Fibroblast of villous mesenchyme (primary cell): ENCODE results near the gene ACAD8. TPM values are rescaled to one million over a fixed set of nuclear protein-coding genes. Genes with fewer than 3 reads are reported as not detected.

Experiments used
- DNase-seq: peaks from one replicate; pipeline ENCODE4 v3.0.0-alpha.2; 2010; ENCODE audit warnings: low read depth
- H3K4me3 ChIP-seq: 2 replicates; pipeline ENCODE4 v1.5.1; 2011; ENCODE audit warnings: low read depth, mild to moderate bottlenecking, low read length
- CTCF ChIP-seq: IDR thresholded peaks from 2 replicates; pipeline ENCODE4 v1.5.1; 2012; ENCODE audit warnings: low read depth, mild to moderate bottlenecking, low read length; ENCODE audit not compliant: insufficient read depth
- total RNA-seq: library from RNA; depleted of rRNA; stranded (reverse); fragments of >200 nt; gene quantifications from 2 replicates; pipeline ENCODE4 v1.2.3, GENCODE V29; 2012

ACAD8 gene
- total RNA-seq, 1 donor: 16.4 TPM

GRCh38 chr11:134293119-134294113 is 40.0 kb downstream of the ACAD8 start:
- DNase-seq: no peak
- H3K4me3 ChIP-seq: no peak overlapping the region
- no peak for TF ChIP-seq CTCF

- no peak for TF ChIP-seq CTCF
- no peak for DNase-seq
- H3K4me3 ChIP-seq: no peak overlapping the region
These were observed 41.3 kb downstream of the ACAD8 start for GRCh38 chr11:134294664-134295063.

- no peak overlapping the region for H3K4me3 ChIP-seq
- TF ChIP-seq CTCF: no peak
- no peak for DNase-seq
These were observed 58.9 kb downstream of the ACAD8 start for GRCh38 chr11:134312223-134312622.

- no peak for DNase-seq
- TF ChIP-seq CTCF: no peak
- H3K4me3 ChIP-seq: no peak overlapping the region
These were observed 59.4 kb downstream of the ACAD8 start for GRCh38 chr11:134312807-134313206.

GRCh38 chr11:134313379-134313778 is 60.0 kb downstream of the ACAD8 start:
- H3K4me3 ChIP-seq: no peak overlapping the region
- TF ChIP-seq CTCF: no peak
- no peak for DNase-seq

GRCh38 chr11:134313821-134314607 is 60.6 kb downstream of the ACAD8 start:
- no peak for DNase-seq
- no peak overlapping the region for H3K4me3 ChIP-seq
- TF ChIP-seq CTCF: no peak

Other genes with a start within 250 kb of the ACAD8 start
- gene JAM3, start 184.5 kb upstream of the ACAD8 start, total RNA-seq: 39.6 and 48.8 TPM in 2 replicates
- gene NCAPD3, start 29.6 kb upstream of the ACAD8 start, total RNA-seq: 15.5 and 21.2 TPM in 2 replicates
- 41.5 and 42.2 TPM in 2 replicates for gene VPS26B, start 28.9 kb upstream of the ACAD8 start, total RNA-seq
- 50.3 and 58.3 TPM in 2 replicates for gene THYN1, start 216 bp upstream of the ACAD8 start, total RNA-seq
- gene GLB1L3, start 22.8 kb downstream of the ACAD8 start, total RNA-seq: not detected in 2 replicates
- gene GLB1L2, start 78.4 kb downstream of the ACAD8 start, total RNA-seq: under 0.01 TPM in 1 of 2 replicates, not detected in the other
- not detected in 2 replicates for gene B3GAT1, start 158.7 kb downstream of the ACAD8 start, total RNA-seq